Mucosa of rectum (tissue), 2 donors: ENCODE results near the gene C17orf107.
"Not testable (repeated sequence)": the region's sequence is repeated elsewhere in the genome, so short reads cannot be mapped to it uniquely, and the experiment has no call there.

Experiments
- H3K27ac ChIP-seq, 2 donors: one replicate each; pipeline ENCODE4 v1.7.0; 2013; ENCODE audit warnings: inconsistent platforms in 2 of 2, low read depth in 2 of 2, low read length in 2 of 2
- H3K27me3 ChIP-seq, 2 donors: one replicate each; pipeline ENCODE4 v1.7.0; 2013; ENCODE audit warnings: low read length in 2 of 2; ENCODE audit not compliant: control insufficient read depth in 2 of 2, insufficient read depth in 2 of 2
- H3K36me3 ChIP-seq, 2 donors: one replicate each; pipeline ENCODE4 v1.7.0; 2013; ENCODE audit warnings: low read length in 2 of 2; ENCODE audit not compliant: control insufficient read depth in 2 of 2, insufficient read depth in 2 of 2
- H3K4me1 ChIP-seq, 2 donors: one replicate each; pipeline ENCODE4 v1.7.0; 2013; ENCODE audit warnings: low read length in 2 of 2, mild to moderate bottlenecking in 1 of 2; ENCODE audit not compliant: control insufficient read depth in 2 of 2, insufficient read depth in 2 of 2
- H3K4me3 ChIP-seq, 2 donors: one replicate each; pipeline ENCODE4 v1.7.0; 2013; ENCODE audit warnings: low read length in 2 of 2
- H3K9ac ChIP-seq, 2 donors: one replicate each; pipeline ENCODE4 v1.7.0; 2013; ENCODE audit warnings: low read length in 2 of 2, low read depth in 1 of 2, mild to moderate bottlenecking in 1 of 2
- H3K9me3 ChIP-seq, 2 donors: one replicate each; pipeline ENCODE4 v1.7.0; 2013; ENCODE audit warnings: low read length in 2 of 2; ENCODE audit not compliant: control insufficient read depth in 2 of 2
- donor health status: healthy.
- donor health status: Normal muscosa, but diverticular disease.

Gene C17orf107

GRCh38 chr17:4913994-4914393 is 14.7 kb downstream of the C17orf107 start:
- Histone ChIP-seq H3K9me3 (no peaks in the 10 kb centered on the region), H3K27ac (no peak overlapping the region)

GRCh38 chr17:4914551-4914950 is 15.2 kb downstream of the C17orf107 start:
- not testable (repeated sequence) for H3K36me3 ChIP-seq, H3K4me1 ChIP-seq, H3K27ac ChIP-seq, H3K27me3 ChIP-seq, H3K4me3 ChIP-seq, H3K9ac ChIP-seq, H3K9me3 ChIP-seq

More at GRCh38 chr17:4913994-4914393, 14.7 kb downstream of the C17orf107 start:
- H3K4me1 ChIP-seq, result peaks cover 2% of the 10 kb centered on the region in 2 donors
- H3K9ac ChIP-seq, result no peak overlapping the region
- H3K27me3 ChIP-seq, result no peaks in the 10 kb centered on the region
- H3K36me3 ChIP-seq, result no peaks in the 10 kb centered on the region
- H3K4me3 ChIP-seq, result no peak overlapping the region

- Histone ChIP-seq H3K9me3 (no peaks in the 10 kb centered on the region), H3K36me3 (no peaks in the 10 kb centered on the region), H3K9ac (no peak overlapping the region), H3K4me3 (no peak overlapping the region), H3K4me1 (no peaks in the 10 kb centered on the region), H3K27me3 (no peaks in the 10 kb centered on the region), H3K27ac (no peak overlapping the region)
Measured at GRCh38 chr17:4919511-4920047, 20.2 kb downstream of the C17orf107 start.

- Histone ChIP-seq H3K4me1 (no peaks in the 10 kb centered on the region), H3K9ac (no peak overlapping the region), H3K4me3 (no peak overlapping the region), H3K36me3 (no peaks in the 10 kb centered on the region), H3K27ac (no peak overlapping the region), H3K27me3 (no peaks in the 10 kb centered on the region), H3K9me3 (no peaks in the 10 kb centered on the region)
Measured at GRCh38 chr17:4920351-4921048, 21.2 kb downstream of the C17orf107 start.

GRCh38 chr17:4921320-4921719 is 22.0 kb downstream of the C17orf107 start:
- no peak overlapping the region for H3K9ac ChIP-seq
- no peaks in the 10 kb centered on the region for H3K4me1 ChIP-seq
- H3K4me3 ChIP-seq, result no peak overlapping the region
- no peaks in the 10 kb centered on the region for H3K9me3 ChIP-seq
- H3K27ac ChIP-seq, result no peak overlapping the region
- H3K36me3 ChIP-seq, result no peaks in the 10 kb centered on the region
- no peaks in the 10 kb centered on the region for H3K27me3 ChIP-seq

- not testable (repeated sequence) for H3K27me3 ChIP-seq, H3K4me3 ChIP-seq, H3K9ac ChIP-seq, H3K4me1 ChIP-seq, H3K36me3 ChIP-seq, H3K9me3 ChIP-seq, H3K27ac ChIP-seq
Measured at GRCh38 chr17:4926577-4927335, 27.4 kb downstream of the C17orf107 start.

GRCh38 chr17:4928881-4929280 is 29.5 kb downstream of the C17orf107 start:
- Histone ChIP-seq H3K27ac (no peak overlapping the region), H3K4me1 (peaks cover under 1% of the 10 kb centered on the region in 2 donors), H3K36me3 (no peaks in the 10 kb centered on the region), H3K4me3 (no peak overlapping the region), H3K9ac (no peak overlapping the region), H3K27me3 (no peaks in the 10 kb centered on the region), H3K9me3 (no peaks in the 10 kb centered on the region)

- Histone ChIP-seq H3K9ac (no peak within 1 kb of the TSS), H3K27ac (no peak within 1 kb of the TSS), H3K4me1 (peaks cover 7 to 9% of the 10 kb centered on the region in 2 donors), H3K4me3 (no peak within 1 kb of the TSS), H3K36me3 (peaks cover 3 to 10% of the 10 kb centered on the region in 2 donors), H3K27me3 (no peaks in the 10 kb centered on the region), H3K9me3 (no peaks in the 10 kb centered on the region)
Measured at GRCh38 chr17:4931963-4932362, 32.6 kb downstream of the C17orf107 start, which contains the start of gene GP1BA. Gene GP1BA (plus strand): TSS chr17:4932277. CDS start chr17:4932605, 328 bp downstream.

- Histone ChIP-seq H3K4me1 (peaks cover 7 to 9% of the 10 kb centered on the region in 2 donors), H3K27ac (no peak overlapping the region), H3K4me3 (no peak overlapping the region), H3K27me3 (no peaks in the 10 kb centered on the region), H3K9ac (no peak overlapping the region), H3K9me3 (no peaks in the 10 kb centered on the region), H3K36me3 (peaks cover 10 to 16% of the 10 kb centered on the region in 2 donors)
Measured at GRCh38 chr17:4932756-4933155, 33.4 kb downstream of the C17orf107 start.

GRCh38 chr17:4933646-4934045 is 34.3 kb downstream of the C17orf107 start:
- Histone ChIP-seq H3K27ac (no peak overlapping the region), H3K9me3 (no peaks in the 10 kb centered on the region), H3K36me3 (peaks cover 16 to 24% of the 10 kb centered on the region in 2 donors), H3K4me1 (peaks cover 14 to 16% of the 10 kb centered on the region in 2 donors), H3K27me3 (no peaks in the 10 kb centered on the region), H3K9ac (peak overlapping the region in 1 of 2 donors; percentile 41), H3K4me3 (peak overlapping the region in 1 of 2 donors; percentile 22)
